ENCODE data around the gene GAL3ST2.
A peak's percentile ranks its signal among the peaks of the same experiment; 100 is the strongest.

The GAL3ST2 gene

DNA sequence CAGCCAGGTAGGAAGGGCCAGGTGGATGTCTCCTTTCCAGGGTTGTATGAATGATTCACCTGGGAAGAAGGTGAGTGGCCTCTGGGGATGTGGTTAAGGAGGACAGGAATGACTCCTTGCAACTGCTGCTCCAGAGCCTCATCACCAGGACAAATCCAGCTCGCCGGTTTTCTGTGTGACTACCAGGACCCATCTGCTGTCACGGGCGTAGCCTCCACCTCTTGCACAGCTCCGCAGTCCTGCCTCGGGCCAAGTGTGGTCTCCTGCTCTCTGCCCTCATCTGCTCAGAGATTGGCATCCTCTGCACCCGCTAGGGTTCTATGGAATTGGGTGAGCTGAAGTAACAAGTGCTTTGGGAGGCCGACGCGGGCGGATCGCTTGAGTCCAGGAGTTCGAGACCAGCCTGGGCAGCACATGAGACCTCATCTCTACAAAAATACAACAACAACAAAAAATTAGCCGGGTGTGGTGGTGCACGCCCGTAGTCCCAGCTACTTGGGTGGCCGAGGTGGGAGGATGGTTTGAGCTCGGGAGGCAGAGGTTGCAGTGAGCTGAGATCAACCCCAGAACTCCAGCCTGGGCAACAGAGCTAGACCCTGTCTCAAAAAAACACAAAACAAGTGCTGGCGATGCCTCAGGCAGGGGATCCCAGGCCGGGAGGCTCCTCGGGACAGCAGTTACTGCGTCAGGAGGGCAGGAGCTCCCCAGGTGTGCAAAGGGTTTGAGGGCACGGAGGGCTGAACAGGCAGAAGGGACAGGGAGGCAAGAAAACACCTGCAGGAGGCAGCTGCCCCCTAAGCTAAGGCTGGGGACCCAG lies 43.0 kb upstream of the GAL3ST2 start:
- no peak for DNase-seq (ENCODE audit: low read depth)
- peak overlapping the region; percentile 35 for H3K4me3 ChIP-seq (ENCODE audit: control insufficient read depth, low read depth, low read length)
- TF ChIP-seq, protein P1, sequence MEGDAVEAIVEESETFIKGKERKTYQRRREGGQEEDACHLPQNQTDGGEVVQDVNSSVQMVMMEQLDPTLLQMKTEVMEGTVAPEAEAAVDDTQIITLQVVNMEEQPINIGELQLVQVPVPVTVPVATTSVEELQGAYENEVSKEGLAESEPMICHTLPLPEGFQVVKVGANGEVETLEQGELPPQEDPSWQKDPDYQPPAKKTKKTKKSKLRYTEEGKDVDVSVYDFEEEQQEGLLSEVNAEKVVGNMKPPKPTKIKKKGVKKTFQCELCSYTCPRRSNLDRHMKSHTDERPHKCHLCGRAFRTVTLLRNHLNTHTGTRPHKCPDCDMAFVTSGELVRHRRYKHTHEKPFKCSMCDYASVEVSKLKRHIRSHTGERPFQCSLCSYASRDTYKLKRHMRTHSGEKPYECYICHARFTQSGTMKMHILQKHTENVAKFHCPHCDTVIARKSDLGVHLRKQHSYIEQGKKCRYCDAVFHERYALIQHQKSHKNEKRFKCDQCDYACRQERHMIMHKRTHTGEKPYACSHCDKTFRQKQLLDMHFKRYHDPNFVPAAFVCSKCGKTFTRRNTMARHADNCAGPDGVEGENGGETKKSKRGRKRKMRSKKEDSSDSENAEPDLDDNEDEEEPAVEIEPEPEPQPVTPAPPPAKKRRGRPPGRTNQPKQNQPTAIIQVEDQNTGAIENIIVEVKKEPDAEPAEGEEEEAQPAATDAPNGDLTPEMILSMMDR (conservative IDR thresholded peaks at IDR 0.05; ENCODE audit: control insufficient read depth, insufficient read depth, low read depth, low read length): no peak

DNA sequence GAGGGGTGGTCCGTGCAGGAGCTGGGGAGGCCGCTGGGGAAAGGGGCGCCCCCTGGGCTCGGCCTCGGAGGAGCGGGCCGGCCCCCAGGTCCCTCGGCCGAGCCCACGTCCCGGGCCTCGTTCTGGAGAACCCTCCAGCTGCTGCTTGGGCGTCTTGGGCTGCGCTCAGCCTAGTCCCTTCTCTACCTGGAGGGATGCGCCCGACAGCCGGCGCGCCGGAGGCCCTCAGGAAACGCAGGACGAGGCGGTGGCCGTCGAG lies 42.5 kb upstream of the GAL3ST2 start:
- H3K4me3 ChIP-seq (ENCODE audit: control insufficient read depth, low read depth, low read length): peak overlapping the region; percentile 35

DNA sequence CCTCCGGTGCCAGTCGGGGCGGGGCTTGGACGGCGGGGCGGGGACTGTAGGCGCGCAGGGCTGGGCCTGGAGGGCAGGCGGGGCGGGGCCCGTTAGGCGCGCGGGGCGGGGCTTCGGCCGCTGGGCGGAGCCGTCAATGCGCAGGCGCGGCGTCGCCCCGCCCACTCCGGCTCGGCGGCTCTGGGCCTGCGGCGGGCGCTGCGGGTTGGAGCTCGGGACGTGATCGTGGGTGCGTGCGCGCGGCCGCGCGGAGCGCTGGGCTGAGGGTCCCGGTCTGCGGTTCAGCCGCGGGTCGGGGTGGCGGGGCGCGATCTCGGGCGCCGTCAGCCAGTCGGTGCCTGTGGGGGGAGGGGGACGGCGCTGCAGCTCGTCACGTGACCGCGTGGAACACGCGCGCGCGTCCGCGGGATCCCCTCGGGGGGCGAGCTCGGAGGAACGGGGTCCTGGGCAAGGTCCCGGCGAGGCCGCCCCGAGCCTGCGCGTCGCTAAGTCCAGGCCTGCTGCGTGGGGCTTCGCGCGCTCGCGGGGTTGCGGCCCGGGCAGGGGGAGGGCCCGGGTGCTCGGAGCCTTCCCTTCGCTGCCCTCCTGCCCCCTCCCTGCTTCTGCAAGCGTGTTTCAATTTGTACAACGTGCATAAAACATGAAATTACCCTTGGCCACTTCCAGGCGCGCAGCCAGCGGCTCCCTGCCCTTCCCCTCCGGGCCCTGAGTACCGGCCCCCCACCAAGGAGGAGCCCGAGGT lies 42.0 kb upstream of the GAL3ST2 start, which contains the start of gene D2HGDH:
Gene D2HGDH, plus strand, starts transcription at position 164 of the 742 bp plus-strand sequence. CDS start 595 bp downstream, outside the sequence.
- DNase-seq (ENCODE audit: low read depth): peak; percentile 71
- H3K4me3 ChIP-seq (ENCODE audit: control insufficient read depth, low read depth, low read length): peak within 1 kb of the TSS; percentile 67
- TF ChIP-seq, protein P1 (conservative IDR thresholded peaks at IDR 0.05; ENCODE audit: control insufficient read depth, insufficient read depth, low read depth, low read length): no peak

More for the DNA sequence above, 42.5 kb upstream of the GAL3ST2 start:
- no peak for DNase-seq (ENCODE audit: low read depth)
- TF ChIP-seq, protein P1 (conservative IDR thresholded peaks at IDR 0.05; ENCODE audit: control insufficient read depth, insufficient read depth, low read depth, low read length): no peak

DNA sequence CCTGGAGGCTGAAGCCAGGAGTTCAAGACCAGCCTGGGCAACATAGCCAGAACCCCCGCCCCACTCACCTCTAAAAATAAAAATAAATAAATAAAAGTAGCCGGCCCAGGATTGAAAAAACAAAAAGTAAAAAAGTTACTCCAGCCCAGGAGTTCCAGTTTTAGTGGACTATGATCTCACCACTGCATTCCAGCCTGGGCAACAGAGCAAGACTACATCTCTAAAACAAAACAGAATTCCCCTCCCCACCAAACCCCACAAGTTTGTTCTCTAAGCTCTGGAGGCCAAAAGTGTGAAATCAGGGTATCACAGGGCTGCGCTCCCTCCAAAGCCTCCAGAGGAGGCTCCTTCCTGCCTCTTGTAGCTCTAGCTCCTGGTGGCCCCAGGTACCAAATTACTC lies 40.5 kb upstream of the GAL3ST2 start:
- no peak overlapping the region for H3K4me3 ChIP-seq (ENCODE audit: control insufficient read depth, low read depth, low read length)
- DNase-seq (ENCODE audit: low read depth): no peak
- TF ChIP-seq, protein P1 (conservative IDR thresholded peaks at IDR 0.05; ENCODE audit: control insufficient read depth, insufficient read depth, low read depth, low read length): no peak

DNA sequence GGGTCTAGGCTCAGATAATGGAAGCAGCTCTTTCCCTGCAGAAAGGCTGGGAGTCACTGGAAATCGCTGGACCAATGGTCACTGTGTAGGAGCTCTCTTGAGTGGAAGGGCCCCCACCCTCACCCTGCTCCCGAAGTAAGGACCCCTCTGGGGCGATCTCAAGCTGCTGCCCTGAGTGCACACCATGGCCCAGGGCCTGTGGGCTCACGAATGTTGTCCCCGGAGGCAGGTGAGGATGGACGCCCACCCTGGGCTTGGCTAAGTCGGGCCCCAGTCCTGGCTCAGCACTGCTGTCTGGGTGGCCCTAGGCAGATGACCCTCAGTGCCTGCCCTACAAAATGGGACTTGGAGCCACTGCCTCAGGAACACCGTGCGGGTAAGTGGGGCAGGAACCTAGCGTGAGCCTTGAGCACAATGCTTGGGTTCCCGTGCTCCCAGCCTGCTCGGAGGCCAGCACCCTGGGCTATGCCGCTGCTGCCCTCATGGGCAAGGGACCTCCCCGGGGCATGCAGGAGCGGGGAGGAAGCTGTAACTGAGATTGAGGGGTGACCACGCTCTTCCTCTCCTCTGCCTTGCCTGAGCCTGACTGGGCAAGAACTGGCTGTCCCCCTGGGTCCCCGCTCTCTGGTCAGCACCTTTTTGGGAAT lies 38.5 kb upstream of the GAL3ST2 start:
- DNase-seq (ENCODE audit: low read depth): no peak
- no peak overlapping the region for H3K4me3 ChIP-seq (ENCODE audit: control insufficient read depth, low read depth, low read length)
- TF ChIP-seq, protein P1 (conservative IDR thresholded peaks at IDR 0.05; ENCODE audit: control insufficient read depth, insufficient read depth, low read depth, low read length): no peak

DNA sequence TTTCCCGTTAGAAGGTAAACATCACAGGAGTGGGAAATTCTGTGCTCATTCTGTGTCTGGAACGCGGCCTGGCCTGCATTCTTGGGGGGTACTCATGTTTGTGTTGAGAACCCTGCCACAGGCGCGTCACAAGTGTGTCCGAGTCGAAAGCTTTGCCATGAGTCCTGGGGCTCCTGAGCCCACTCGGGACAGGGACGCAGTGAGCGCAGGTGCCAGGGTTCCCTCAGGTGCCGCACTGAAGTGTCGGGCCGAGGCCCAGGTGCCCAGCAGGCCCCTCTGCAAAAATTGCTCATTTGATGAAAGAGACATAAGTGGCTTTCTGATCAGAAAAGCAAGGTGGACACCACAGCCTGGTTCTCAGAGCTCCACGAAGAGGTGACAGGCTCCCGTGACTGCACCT lies 37.4 kb upstream of the GAL3ST2 start:
- H3K4me3 ChIP-seq (ENCODE audit: control insufficient read depth, low read depth, low read length): no peak overlapping the region
- TF ChIP-seq, protein P1 (conservative IDR thresholded peaks at IDR 0.05; ENCODE audit: control insufficient read depth, insufficient read depth, low read depth, low read length): no peak
- DNase-seq (ENCODE audit: low read depth): no peak
